ENCODE results near the gene CNIH3.
"Not testable (repeated sequence)": the region's sequence is repeated elsewhere in the genome, so short reads cannot be mapped to it uniquely, and the experiment has no call there.

Gene CNIH3

GRCh38 chr1:224691148-224691925 is 75.2 kb downstream of the CNIH3 start:
- no peak for DNase-seq

GRCh38 chr1:224694969-224695368 is 78.9 kb downstream of the CNIH3 start:
- no peak for DNase-seq

- no peak for DNase-seq
Observed at GRCh38 chr1:224696021-224696420, 79.9 kb downstream of the CNIH3 start.

GRCh38 chr1:224696891-224697765 is 81.0 kb downstream of the CNIH3 start:
- DNase-seq = no peak

DNA sequence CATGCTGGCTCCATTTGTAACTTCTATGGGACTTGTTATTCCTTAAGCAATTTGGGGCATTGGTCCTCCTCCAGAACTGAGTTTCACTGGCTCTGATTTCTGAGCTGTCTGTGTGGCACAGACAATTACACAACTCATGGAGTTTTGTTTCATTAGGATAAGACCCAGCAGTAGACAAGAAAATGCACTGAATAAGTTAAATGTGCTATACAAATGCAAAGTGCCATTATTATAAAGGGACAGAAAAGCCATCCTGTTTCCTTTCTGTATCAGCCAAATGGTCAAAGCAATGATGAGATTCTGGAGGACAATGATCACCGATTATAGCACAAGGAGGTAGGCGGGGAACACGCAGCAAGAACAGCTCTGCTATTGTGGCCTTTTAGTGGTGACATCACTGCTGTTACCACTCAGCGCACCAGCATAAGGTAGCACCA is 81.9 kb downstream of the CNIH3 start:
- DNase-seq = no peak

- no peak for DNase-seq
Observed at GRCh38 chr1:224700918-224701531, 84.9 kb downstream of the CNIH3 start.

- DNase-seq = no peak
Observed at GRCh38 chr1:224703702-224704101, 87.6 kb downstream of the CNIH3 start.

DNA sequence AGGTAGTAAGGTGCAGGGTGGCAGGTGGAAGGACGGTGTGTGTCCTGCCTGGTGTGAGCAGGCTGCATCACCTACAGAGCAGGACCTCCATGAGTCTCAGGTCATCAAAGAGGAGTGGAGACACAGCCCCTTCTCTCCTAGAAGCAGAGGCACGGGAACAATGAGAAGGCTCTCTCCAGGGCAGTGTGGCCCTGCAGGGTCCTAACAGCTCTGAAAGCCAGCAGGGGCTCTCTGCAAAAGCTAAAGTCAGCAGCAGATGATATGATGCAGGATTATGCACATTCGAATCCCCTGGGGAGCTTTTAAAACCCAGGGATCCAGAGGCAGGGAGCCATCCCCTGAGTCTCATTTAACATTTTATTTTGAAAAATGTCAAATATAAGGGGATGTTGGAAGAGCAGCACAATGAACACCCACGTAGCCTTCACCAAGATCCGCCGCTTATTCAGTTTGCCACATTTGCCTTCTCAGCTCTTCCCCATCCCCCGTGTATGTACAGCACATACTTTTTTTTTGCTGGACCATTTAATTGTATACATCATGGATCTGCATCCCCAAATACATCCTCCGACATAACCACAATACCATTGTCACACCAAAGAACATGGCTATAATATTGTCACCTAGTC is 88.1 kb downstream of the CNIH3 start:
- DNase-seq = no peak

DNA sequence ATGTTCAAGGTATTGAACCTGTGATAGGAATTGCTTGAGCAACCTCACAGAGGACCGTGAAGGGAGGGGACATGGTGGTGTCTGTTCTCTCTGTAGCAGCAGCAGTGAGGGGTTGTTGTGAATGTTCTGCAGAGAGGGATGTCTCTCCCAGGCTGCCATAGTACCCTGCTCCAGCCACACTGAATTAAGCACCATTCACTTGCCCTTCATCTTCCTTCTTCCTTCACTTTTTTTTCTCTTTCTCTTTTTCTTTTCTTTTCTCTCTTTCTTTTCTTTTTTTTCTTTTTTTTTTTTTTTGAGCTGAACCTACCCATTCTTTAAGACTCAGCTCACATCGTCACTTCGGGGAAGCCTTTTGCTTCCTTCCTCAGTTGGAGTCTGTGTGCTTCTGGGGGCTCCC is 89.5 kb downstream of the CNIH3 start:
- no peak for DNase-seq

DNA sequence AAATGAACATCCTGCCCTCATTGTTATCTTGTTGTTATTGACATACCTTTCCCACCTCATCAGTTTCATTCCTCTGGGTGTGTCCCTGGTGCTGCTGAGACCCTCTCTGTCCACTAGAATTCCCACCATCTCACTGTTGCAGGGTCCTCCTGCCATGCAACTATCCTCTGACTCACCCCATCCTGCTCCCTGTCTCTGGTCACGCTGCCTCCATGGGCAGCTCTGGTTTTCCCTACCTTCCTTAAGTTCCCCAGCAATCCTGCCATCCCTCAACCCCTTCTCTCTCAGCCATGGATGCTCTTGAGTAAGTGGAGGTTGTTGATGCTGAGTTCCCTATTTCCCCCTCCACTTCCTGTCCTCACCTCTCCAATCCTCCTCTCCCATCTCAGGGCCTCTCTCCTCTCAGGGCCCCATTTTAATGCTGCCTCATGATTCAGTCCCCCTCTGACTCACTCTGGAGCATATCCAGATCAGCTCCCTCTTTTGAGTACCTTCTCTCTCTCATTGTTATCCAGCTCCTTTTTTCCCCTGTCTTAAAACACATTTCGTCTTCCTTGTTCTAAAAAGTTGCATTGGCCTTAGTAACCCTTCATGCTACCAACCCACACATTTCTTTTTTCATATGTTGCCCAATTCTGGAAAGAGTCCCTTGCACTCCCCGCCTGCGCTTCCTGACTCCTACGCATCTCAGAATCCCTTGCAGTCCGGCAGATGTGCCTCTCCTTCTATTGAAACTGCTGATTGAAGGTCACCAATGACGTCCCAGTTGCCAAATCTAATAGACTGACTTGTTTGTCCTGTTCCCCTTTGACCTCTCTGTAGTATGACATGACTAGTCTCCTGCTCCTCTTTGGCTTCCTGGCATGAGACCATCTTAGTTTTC is 92.0 kb downstream of the CNIH3 start:
- no peak for DNase-seq

DNA sequence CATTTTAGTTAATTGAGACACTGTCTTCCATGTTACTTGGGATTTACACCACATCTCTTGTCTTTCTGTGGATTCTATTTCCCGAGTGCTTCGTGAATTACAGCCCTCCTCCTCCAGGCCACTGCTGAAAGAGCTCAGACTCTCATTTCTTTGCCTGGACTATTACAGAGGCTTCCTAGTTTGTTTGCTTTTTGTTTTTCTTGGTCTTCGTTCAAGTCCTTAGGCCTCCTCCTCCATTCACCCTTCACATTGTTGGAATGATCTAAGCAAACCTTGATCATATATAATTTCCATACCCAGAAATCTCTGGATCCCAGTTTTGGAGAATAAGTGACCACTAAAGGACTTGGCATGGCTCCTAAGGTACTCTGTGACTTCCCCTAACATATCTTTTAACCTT is 94.1 kb downstream of the CNIH3 start:
- no peak for DNase-seq

- not testable (repeated sequence) for DNase-seq
Observed at GRCh38 chr1:224711231-224711756, 95.2 kb downstream of the CNIH3 start.

DNA sequence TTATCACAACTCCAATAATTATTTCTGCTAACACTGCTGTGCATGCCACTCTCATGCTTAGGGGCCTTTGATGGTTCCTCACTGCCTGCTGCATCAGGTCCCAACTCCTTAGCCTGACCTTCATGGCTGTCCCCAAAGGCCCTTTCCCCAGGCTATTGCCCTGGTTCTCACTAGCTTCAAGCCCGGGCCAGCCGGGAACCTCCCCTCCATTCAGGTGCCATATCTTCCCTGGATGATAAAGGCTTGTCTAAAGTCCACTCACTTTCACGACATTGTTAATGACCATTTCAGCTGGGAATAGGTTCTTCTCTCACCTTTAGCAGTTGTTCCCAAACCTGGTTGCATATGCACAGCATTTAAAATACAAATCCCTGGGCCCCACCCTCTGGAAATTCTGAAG is 95.8 kb downstream of the CNIH3 start:
- DNase-seq = no peak

- DNase-seq = no peak
Observed at GRCh38 chr1:224713228-224713627, 97.1 kb downstream of the CNIH3 start.

DNA sequence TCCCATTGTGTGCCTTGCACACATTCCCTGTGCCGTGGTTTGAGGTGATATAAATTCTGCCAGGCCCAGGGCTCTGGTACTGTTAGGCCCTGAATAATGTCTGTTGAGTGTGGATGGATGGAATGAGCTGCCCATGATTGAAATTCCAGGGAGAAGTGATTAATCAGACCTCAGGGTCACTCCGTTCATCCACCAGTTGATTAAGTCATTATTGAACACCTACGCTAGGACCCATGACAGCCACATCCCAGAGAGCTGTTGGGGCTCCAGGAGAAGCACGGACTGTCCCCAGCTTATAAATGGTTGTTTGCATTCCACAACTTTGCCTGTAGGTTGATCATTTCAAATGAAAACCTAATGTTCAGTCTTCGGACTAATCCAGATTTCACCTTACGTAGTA is 98.4 kb downstream of the CNIH3 start:
- DNase-seq = no peak

- DNase-seq = no peak
Observed at GRCh38 chr1:224718470-224719053, 102.4 kb downstream of the CNIH3 start.

DNA sequence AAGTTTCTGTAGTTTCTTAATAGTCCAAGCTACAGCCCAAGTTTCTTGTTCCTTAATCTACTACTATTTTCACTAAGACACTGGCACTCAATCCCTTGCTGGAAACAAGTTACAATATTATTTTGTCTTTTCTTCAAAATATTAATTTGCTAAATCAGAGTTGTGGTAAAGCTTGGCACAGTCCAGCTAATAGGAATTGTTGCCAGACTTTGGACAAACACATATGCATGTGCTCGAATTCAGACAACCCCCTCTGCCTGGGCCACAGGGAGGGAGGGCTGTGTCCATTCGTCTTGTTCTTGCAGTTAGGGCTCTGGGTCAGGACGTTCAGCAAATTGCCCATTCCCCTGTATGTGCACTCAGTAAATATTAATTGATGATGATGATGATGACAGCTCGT is 103.6 kb downstream of the CNIH3 start:
- DNase-seq = no peak

DNA sequence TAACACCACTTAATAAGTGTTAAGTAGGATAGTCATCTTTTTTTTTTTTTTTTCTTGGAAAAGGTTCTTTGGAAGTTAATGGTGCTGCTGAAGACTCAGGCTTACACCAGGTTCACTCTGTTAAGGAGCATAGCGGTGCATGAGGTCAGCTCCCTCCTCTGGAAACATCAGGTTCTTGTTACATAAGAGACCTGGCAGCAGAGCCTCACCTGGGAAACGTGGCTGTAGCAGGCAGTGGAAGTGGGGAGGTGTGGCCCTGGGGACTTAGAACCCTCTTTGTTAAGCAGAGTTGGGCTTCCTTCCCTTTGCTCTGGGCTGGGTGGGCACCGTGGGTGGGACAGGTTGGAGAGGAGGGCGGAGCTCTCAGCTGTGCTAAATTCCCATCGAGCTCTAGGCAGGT is 104.1 kb downstream of the CNIH3 start:
- no peak for DNase-seq

DNA sequence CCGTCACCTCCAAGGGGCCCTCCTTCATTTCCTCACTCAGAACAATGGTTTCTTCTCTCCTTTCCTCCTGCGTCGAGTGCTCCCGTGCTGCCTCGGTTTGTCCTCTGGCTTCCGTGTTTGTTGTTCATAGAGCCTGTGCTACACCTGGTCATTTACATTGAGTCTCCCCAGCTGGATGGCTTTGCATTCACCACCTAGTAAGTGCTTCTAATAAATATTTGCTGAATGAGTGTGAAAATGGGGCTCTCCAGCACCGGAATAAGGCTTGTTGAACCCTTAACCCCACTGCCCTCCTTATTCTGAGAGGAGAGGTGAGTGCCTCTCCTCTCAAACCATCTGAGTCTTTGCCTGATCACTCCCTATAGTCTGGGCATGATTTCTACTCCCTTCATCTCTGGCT is 104.9 kb downstream of the CNIH3 start:
- no peak for DNase-seq

GRCh38 chr1:224722838-224723237 is 106.7 kb downstream of the CNIH3 start:
- no peak for DNase-seq

DNA sequence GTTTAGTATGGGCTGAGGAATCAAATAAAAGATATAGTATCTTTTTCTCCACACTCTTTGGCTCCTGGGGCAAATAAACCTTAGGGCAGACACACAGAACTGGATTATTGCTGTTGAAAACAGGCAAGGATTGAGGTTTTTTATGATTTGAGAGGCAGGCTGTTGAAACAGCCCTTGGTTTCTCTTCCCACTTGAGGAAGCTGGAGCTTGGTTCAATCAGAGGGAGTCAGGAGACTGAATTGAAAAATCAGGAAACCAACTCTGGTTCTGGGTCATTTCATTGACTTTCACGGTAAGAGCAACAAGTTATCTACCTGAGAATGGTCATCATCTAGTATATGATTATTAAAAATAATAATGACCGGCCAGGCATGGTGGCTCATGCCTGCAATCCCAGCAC is 108.4 kb downstream of the CNIH3 start:
- DNase-seq = no peak

All from stimulated activated CD4-positive, alpha-beta T cell treated with anti-CD3 and anti-CD28 coated beads, Interleukin-4, amount 100 ng/mL, for 24 hours (primary cell).